H54 (cell line): ENCODE data around the gene TIA1.
A peak's percentile ranks its signal among the peaks of the same experiment; 100 is the strongest.
"Not testable (repeated sequence)": the region's sequence is repeated elsewhere in the genome, so short reads cannot be mapped to it uniquely, and the experiment has no call there.

Experiments
- DNase-seq: peaks from one replicate; pipeline ENCODE4 v3.0.0; 2011; ENCODE audit warnings: low spot score, mixed read lengths; ENCODE audit not compliant: insufficient read length
- FAIRE-seq: peaks from 3 replicates; lab custom pipeline; 2011; peaks lifted over from hg19 to GRCh38; lab: Jason Lieb, UNC
- POLR2A ChIP-seq: IDR thresholded peaks from 2 replicates; pipeline ENCODE4 v1.6.1; 2011; ENCODE audit warnings: low read depth, mild to moderate bottlenecking, low read length

Gene TIA1

GRCh38 chr2:70202236-70202806 is 46.1 kb downstream of the TIA1 start:
- FAIRE-seq, result no peak

GRCh38 chr2:70201831-70202230 is 46.6 kb downstream of the TIA1 start:
- FAIRE-seq (no peak), DNase-seq (no peak)
- no peak for TF ChIP-seq POLR2A

More at GRCh38 chr2:70202236-70202806, 46.1 kb downstream of the TIA1 start:
- no peak for TF ChIP-seq POLR2A
- DNase-seq, result no peak

GRCh38 chr2:70201225-70201768 is 47.1 kb downstream of the TIA1 start:
- FAIRE-seq (no peak), DNase-seq (no peak)
- TF ChIP-seq POLR2A, result no peak

GRCh38 chr2:70199320-70199864 is 49.0 kb downstream of the TIA1 start:
- FAIRE-seq (no peak), DNase-seq (no peak)
- no peak for TF ChIP-seq POLR2A

- TF ChIP-seq POLR2A, result no peak
- DNase-seq (no peak), FAIRE-seq (no peak)
Measured at GRCh38 chr2:70192516-70192915, 55.9 kb downstream of the TIA1 start.

- no peak for TF ChIP-seq POLR2A
- FAIRE-seq, result no peak
- no peak for DNase-seq
Measured at GRCh38 chr2:70191244-70191735, 57.1 kb downstream of the TIA1 start.

GRCh38 chr2:70190418-70191243 is 57.8 kb downstream of the TIA1 start, which contains the start of gene C2orf42:
Gene C2orf42, minus strand, starts transcription at chr2:70191019. Its CDS starts 9,034 bp downstream, at chr2:70181985.
- peak; percentile 99 for TF ChIP-seq POLR2A
- DNase-seq (peak; percentile 92), FAIRE-seq (peak; percentile 71)

- DNase-seq, result no peak
- no peak for TF ChIP-seq POLR2A
- no peak for FAIRE-seq
Measured at GRCh38 chr2:70188460-70188859, 60.0 kb downstream of the TIA1 start.

GRCh38 chr2:70187170-70187569 is 61.3 kb downstream of the TIA1 start:
- not testable (repeated sequence) for FAIRE-seq

GRCh38 chr2:70182689-70183088 is 65.7 kb downstream of the TIA1 start:
- TF ChIP-seq POLR2A, result no peak
- FAIRE-seq, result no peak
- no peak for DNase-seq

More at GRCh38 chr2:70187170-70187569, 61.3 kb downstream of the TIA1 start:
- DNase-seq, result not testable (repeated sequence)

- DNase-seq (peak; percentile 22), FAIRE-seq (no peak)
- TF ChIP-seq POLR2A, result no peak
Measured at GRCh38 chr2:70181363-70181956, 67.0 kb downstream of the TIA1 start.

- FAIRE-seq, result no peak
- no peak for DNase-seq
- no peak for TF ChIP-seq POLR2A
Measured at GRCh38 chr2:70173520-70173919, 74.9 kb downstream of the TIA1 start.

- not testable (repeated sequence) for DNase-seq, FAIRE-seq
Measured at GRCh38 chr2:70169654-70170245, 78.7 kb downstream of the TIA1 start.
